SU-DHL-6 (cell line): ENCODE data around the gene SRGAP3.

ENCODE experiments used
- CTCF ChIP-seq: fragments of 200-600 bp; sonication (generic); IDR thresholded peaks from one replicate; pipeline ENCODE4 v1.5.1; 2017; ENCODE audit warnings: antibody characterized with exemption, mild to moderate bottlenecking, low read length, moderate library complexity; ENCODE audit not compliant: insufficient read depth, poor library complexity, severe bottlenecking
- EZH2phosphoT487 ChIP-seq: fragments of 200-600 bp; sonication (generic), shearing (Covaris generic); conservative IDR thresholded peaks from 2 replicates; pipeline ENCODE4 v1.6.1; 2018; ENCODE audit warnings: mild to moderate bottlenecking, antibody characterized with exemption, low read length, moderate library complexity, mixed read lengths

- no peak for TF ChIP-seq CTCF
- TF ChIP-seq EZH2phosphoT487, result no peak
Measured at GRCh38 chr3:9198261-9198660, 51.2 kb downstream of the SRGAP3 start.
